ENCODE measurements around the gene RUNX3.

The RUNX3 gene

GRCh38 chr1:24967555-24967954 lies 37.5 kb upstream of the RUNX3 start:
- CTCF ChIA-PET = interaction anchor here (0.8 to 9.2 kb wide), 3 partner anchors 59 to 68 kb away, joined by 3 to 190 read pairs (median 4); no protein-coding TSS in a partner anchor
- Mint-ChIP-seq H3K27ac (peak overlapping the region; percentile 24), H3K36me3 (peaks cover 18% of the 10 kb centered on the region), H3K27me3 (no peaks in the 10 kb centered on the region), H3K9me3 (no peaks in the 10 kb centered on the region), H3K4me1 (peaks cover 84% of the 10 kb centered on the region), H3K4me3 (no peak overlapping the region)
- no peak for DNase-seq

- H3K4me1 Mint-ChIP-seq = peaks cover 84% of the 10 kb centered on the region
- H3K9me3 Mint-ChIP-seq = no peaks in the 10 kb centered on the region
- peak overlapping the region; percentile 91 for H3K27ac Mint-ChIP-seq
- H3K36me3 Mint-ChIP-seq = peaks cover 25% of the 10 kb centered on the region
- peak; percentile 77 for DNase-seq
- no peak overlapping the region for H3K4me3 Mint-ChIP-seq
- CTCF ChIA-PET = interaction anchor here (1.3 to 9.2 kb wide), 3 partner anchors 34 to 68 kb away, joined by 3 to 190 read pairs (median 4); no protein-coding TSS in a partner anchor
- H3K27me3 Mint-ChIP-seq = no peaks in the 10 kb centered on the region
Observed at GRCh38 chr1:24966724-24967346, 36.8 kb upstream of the RUNX3 start.

GRCh38 chr1:24966121-24966723 lies 36.1 kb upstream of the RUNX3 start:
- Mint-ChIP-seq H3K4me3 (no peak overlapping the region), H3K4me1 (peaks cover 84% of the 10 kb centered on the region), H3K27ac (peak overlapping the region; percentile 91), H3K27me3 (no peaks in the 10 kb centered on the region), H3K36me3 (peaks cover 30% of the 10 kb centered on the region), H3K9me3 (no peaks in the 10 kb centered on the region)
- no peak for DNase-seq
- CTCF ChIA-PET = interaction anchor here (1.2 to 9.2 kb wide), 4 partner anchors 33 to 69 kb away, joined by 3 to 190 read pairs (median 11); no protein-coding TSS in a partner anchor

- H3K27ac Mint-ChIP-seq = peak overlapping the region; percentile 91
- CTCF ChIA-PET = interaction anchor here (0.8 to 9.2 kb wide), 15 partner anchors 10 to 135 kb away, joined by 3 to 190 read pairs (median 11); no protein-coding TSS in a partner anchor
- DNase-seq = no peak
- H3K4me1 Mint-ChIP-seq = peaks cover 84% of the 10 kb centered on the region
- no peaks in the 10 kb centered on the region for H3K9me3 Mint-ChIP-seq
- H3K4me3 Mint-ChIP-seq = peak overlapping the region; percentile 96
- no peaks in the 10 kb centered on the region for H3K27me3 Mint-ChIP-seq
- peaks cover 36% of the 10 kb centered on the region for H3K36me3 Mint-ChIP-seq
Observed at GRCh38 chr1:24965571-24965930, 35.5 kb upstream of the RUNX3 start.

GRCh38 chr1:24964811-24965570 lies 34.9 kb upstream of the RUNX3 start:
- Mint-ChIP-seq H3K27ac (peak overlapping the region; percentile 91), H3K9me3 (no peaks in the 10 kb centered on the region), H3K36me3 (peaks cover 42% of the 10 kb centered on the region), H3K27me3 (no peaks in the 10 kb centered on the region), H3K4me3 (peak overlapping the region; percentile 96), H3K4me1 (peaks cover 84% of the 10 kb centered on the region)
- DNase-seq = peak; percentile 97
- CTCF ChIA-PET = interaction anchor here (0.8 to 9.2 kb wide), 17 partner anchors 9 to 135 kb away, joined by 3 to 190 read pairs (median 11); no protein-coding TSS in a partner anchor

GRCh38 chr1:24963943-24964693 lies 34.0 kb upstream of the RUNX3 start:
- CTCF ChIA-PET = interaction anchor here (1.0 to 9.2 kb wide), 22 partner anchors 8 to 241 kb away, joined by 3 to 190 read pairs (median 6); no protein-coding TSS in a partner anchor
- Mint-ChIP-seq H3K4me3 (peak overlapping the region; percentile 96), H3K36me3 (peaks cover 48% of the 10 kb centered on the region), H3K9me3 (no peaks in the 10 kb centered on the region), H3K27me3 (no peaks in the 10 kb centered on the region), H3K4me1 (peaks cover 86% of the 10 kb centered on the region), H3K27ac (peak overlapping the region; percentile 91)
- DNase-seq = no peak

- Mint-ChIP-seq H3K4me1 (peaks cover 86% of the 10 kb centered on the region), H3K4me3 (peak overlapping the region; percentile 96), H3K27me3 (no peaks in the 10 kb centered on the region), H3K27ac (peak overlapping the region; percentile 91), H3K36me3 (peaks cover 55% of the 10 kb centered on the region), H3K9me3 (no peaks in the 10 kb centered on the region)
- peak; percentile 82 for DNase-seq
- CTCF ChIA-PET = interaction anchor here (0.6 to 9.2 kb wide), 26 partner anchors 11 to 256 kb away, joined by 3 to 190 read pairs (median 5); partner anchors contain the start of gene RUNX3
Observed at GRCh38 chr1:24963099-24963872, 33.2 kb upstream of the RUNX3 start.

GRCh38 chr1:24961961-24962861 lies 32.1 kb upstream of the RUNX3 start:
- peak overlapping the region; percentile 91 for H3K27ac Mint-ChIP-seq
- peaks cover 87% of the 10 kb centered on the region for H3K4me1 Mint-ChIP-seq
- peak overlapping the region; percentile 96 for H3K4me3 Mint-ChIP-seq
- CTCF ChIA-PET = interaction anchor here (1.1 to 9.2 kb wide), 17 partner anchors 10 to 242 kb away, joined by 3 to 190 read pairs (median 7); partner anchors contain the start of gene RUNX3
- peak; percentile 51 for DNase-seq
- no peaks in the 10 kb centered on the region for H3K9me3 Mint-ChIP-seq
- no peaks in the 10 kb centered on the region for H3K27me3 Mint-ChIP-seq
- H3K36me3 Mint-ChIP-seq = peaks cover 63% of the 10 kb centered on the region

- Mint-ChIP-seq H3K4me1 (peaks cover 87% of the 10 kb centered on the region), H3K4me3 (peak overlapping the region; percentile 96), H3K27ac (peak overlapping the region; percentile 74), H3K36me3 (peaks cover 70% of the 10 kb centered on the region), H3K9me3 (no peaks in the 10 kb centered on the region), H3K27me3 (no peaks in the 10 kb centered on the region)
- CTCF ChIA-PET = interaction anchor here (1.5 to 9.2 kb wide), 4 partner anchors 9 to 139 kb away, joined by 4 to 190 read pairs (median 30); no protein-coding TSS in a partner anchor
- DNase-seq = no peak
Observed at GRCh38 chr1:24961334-24961733, 31.3 kb upstream of the RUNX3 start.

- H3K4me1 Mint-ChIP-seq = peaks cover 87% of the 10 kb centered on the region
- H3K36me3 Mint-ChIP-seq = peaks cover 77% of the 10 kb centered on the region
- no peaks in the 10 kb centered on the region for H3K27me3 Mint-ChIP-seq
- H3K9me3 Mint-ChIP-seq = no peaks in the 10 kb centered on the region
- DNase-seq = no peak
- H3K4me3 Mint-ChIP-seq = peak overlapping the region; percentile 54
- peak overlapping the region; percentile 76 for H3K27ac Mint-ChIP-seq
- CTCF ChIA-PET = interaction anchor here (0.9 to 9.2 kb wide), 5 partner anchors 9 to 75 kb away, joined by 3 to 190 read pairs (median 3); no protein-coding TSS in a partner anchor
Observed at GRCh38 chr1:24960071-24960801, 30.2 kb upstream of the RUNX3 start.

- CTCF ChIA-PET = interaction anchor here (0.9 to 9.2 kb wide), 4 partner anchors 8 to 76 kb away, joined by 3 to 190 read pairs (median 3); no protein-coding TSS in a partner anchor
- DNase-seq = no peak
- Mint-ChIP-seq H3K36me3 (peaks cover 81% of the 10 kb centered on the region), H3K9me3 (no peaks in the 10 kb centered on the region), H3K27me3 (no peaks in the 10 kb centered on the region), H3K4me3 (peak overlapping the region; percentile 22), H3K4me1 (peaks cover 90% of the 10 kb centered on the region), H3K27ac (peak overlapping the region; percentile 76)
Observed at GRCh38 chr1:24959623-24959975, 29.5 kb upstream of the RUNX3 start.
